Neural cell (in vitro differentiated cells): ENCODE data around the gene ATP2C1.

Source experiments
- EP300 ChIP-seq: fragments of 450-650 bp; conservative IDR thresholded peaks from 2 replicates; pipeline ENCODE4 v1.6.1; 2014; ENCODE audit warnings: antibody characterized with exemption, mild to moderate bottlenecking, moderate library complexity; ENCODE audit not compliant: poor library complexity, severe bottlenecking
- EZH2 ChIP-seq: fragments of 200-600, 300-800 bp; shearing (Covaris generic), sonication (generic); IDR thresholded peaks from 2 replicates; pipeline ENCODE4 v1.6.1; 2014; ENCODE audit warnings: antibody characterized with exemption, low read length, borderline replicate concordance, mild to moderate bottlenecking; ENCODE audit not compliant: insufficient read depth, poor library complexity, severe bottlenecking
- MXI1 ChIP-seq: fragments of 450-650 bp; conservative IDR thresholded peaks from 2 replicates; pipeline ENCODE4 v1.6.1; 2014; ENCODE audit warnings: antibody characterized with exemption, mild to moderate bottlenecking; ENCODE audit not compliant: poor library complexity, severe bottlenecking
- POLR2AphosphoS5 ChIP-seq: IDR thresholded peaks from 2 replicates; pipeline ENCODE4 v1.6.1; 2012
- RAD21 ChIP-seq: fragments of 450-650 bp; conservative IDR thresholded peaks from 2 replicates; pipeline ENCODE4 v1.6.1; 2014; ENCODE audit warnings: antibody characterized with exemption, mild to moderate bottlenecking, moderate library complexity
- SMC3 ChIP-seq: fragments of 450-650 bp; conservative IDR thresholded peaks from 2 replicates; pipeline ENCODE4 v1.6.1; 2014; ENCODE audit warnings: antibody characterized with exemption, mild to moderate bottlenecking, moderate library complexity; ENCODE audit not compliant: poor library complexity
- TAF1 ChIP-seq: IDR thresholded peaks from 2 replicates; pipeline ENCODE4 v1.6.1; 2012; ENCODE audit warnings: low read depth
- TF ChIP-seq, protein P1 (sequence below): fragments of 450-650 bp; IDR thresholded peaks from 2 replicates; pipeline ENCODE4 v1.5.1; 2014; ENCODE audit warnings: antibody characterized with exemption, mild to moderate bottlenecking, moderate library complexity; ENCODE audit not compliant: poor library complexity, severe bottlenecking
- TF ChIP-seq, protein P2 (sequence below): IDR thresholded peaks from 2 replicates; pipeline ENCODE4 v1.6.1; 2012; ENCODE audit warnings: borderline replicate concordance

DNA sequence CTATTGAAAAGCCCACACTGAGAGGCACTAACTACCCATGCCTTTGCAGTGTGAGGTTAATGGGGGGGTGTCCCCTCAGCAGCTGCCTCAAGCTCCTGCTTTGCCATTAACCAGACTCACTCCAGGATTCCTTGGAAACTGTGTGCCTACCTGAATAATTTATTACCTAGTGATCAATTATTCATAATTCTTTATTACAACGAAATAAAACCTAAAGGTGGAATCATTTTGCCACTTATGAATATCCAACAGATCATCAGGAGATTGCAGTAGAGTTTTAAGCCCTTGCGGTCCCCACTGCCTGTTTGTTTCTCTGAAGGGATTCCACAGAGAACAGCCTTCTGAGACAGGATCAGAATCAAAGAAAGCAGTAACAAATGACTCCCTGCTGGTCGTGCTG lies 156.1 kb downstream of the ATP2C1 start:
- no peak for TF ChIP-seq MXI1
- TF ChIP-seq, protein P1, sequence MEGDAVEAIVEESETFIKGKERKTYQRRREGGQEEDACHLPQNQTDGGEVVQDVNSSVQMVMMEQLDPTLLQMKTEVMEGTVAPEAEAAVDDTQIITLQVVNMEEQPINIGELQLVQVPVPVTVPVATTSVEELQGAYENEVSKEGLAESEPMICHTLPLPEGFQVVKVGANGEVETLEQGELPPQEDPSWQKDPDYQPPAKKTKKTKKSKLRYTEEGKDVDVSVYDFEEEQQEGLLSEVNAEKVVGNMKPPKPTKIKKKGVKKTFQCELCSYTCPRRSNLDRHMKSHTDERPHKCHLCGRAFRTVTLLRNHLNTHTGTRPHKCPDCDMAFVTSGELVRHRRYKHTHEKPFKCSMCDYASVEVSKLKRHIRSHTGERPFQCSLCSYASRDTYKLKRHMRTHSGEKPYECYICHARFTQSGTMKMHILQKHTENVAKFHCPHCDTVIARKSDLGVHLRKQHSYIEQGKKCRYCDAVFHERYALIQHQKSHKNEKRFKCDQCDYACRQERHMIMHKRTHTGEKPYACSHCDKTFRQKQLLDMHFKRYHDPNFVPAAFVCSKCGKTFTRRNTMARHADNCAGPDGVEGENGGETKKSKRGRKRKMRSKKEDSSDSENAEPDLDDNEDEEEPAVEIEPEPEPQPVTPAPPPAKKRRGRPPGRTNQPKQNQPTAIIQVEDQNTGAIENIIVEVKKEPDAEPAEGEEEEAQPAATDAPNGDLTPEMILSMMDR = no peak
- no peak for TF ChIP-seq EP300
- TF ChIP-seq EZH2 = no peak
- no peak for TF ChIP-seq POLR2AphosphoS5
- no peak for TF ChIP-seq SMC3
- no peak for TF ChIP-seq TAF1
- TF ChIP-seq, protein P2, sequence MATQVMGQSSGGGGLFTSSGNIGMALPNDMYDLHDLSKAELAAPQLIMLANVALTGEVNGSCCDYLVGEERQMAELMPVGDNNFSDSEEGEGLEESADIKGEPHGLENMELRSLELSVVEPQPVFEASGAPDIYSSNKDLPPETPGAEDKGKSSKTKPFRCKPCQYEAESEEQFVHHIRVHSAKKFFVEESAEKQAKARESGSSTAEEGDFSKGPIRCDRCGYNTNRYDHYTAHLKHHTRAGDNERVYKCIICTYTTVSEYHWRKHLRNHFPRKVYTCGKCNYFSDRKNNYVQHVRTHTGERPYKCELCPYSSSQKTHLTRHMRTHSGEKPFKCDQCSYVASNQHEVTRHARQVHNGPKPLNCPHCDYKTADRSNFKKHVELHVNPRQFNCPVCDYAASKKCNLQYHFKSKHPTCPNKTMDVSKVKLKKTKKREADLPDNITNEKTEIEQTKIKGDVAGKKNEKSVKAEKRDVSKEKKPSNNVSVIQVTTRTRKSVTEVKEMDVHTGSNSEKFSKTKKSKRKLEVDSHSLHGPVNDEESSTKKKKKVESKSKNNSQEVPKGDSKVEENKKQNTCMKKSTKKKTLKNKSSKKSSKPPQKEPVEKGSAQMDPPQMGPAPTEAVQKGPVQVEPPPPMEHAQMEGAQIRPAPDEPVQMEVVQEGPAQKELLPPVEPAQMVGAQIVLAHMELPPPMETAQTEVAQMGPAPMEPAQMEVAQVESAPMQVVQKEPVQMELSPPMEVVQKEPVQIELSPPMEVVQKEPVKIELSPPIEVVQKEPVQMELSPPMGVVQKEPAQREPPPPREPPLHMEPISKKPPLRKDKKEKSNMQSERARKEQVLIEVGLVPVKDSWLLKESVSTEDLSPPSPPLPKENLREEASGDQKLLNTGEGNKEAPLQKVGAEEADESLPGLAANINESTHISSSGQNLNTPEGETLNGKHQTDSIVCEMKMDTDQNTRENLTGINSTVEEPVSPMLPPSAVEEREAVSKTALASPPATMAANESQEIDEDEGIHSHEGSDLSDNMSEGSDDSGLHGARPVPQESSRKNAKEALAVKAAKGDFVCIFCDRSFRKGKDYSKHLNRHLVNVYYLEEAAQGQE = no peak
- no peak for TF ChIP-seq RAD21
